NCI-H510A (cell line): Measurements from ENCODE around the gene VAX1.
A peak's percentile ranks its signal among the peaks of the same experiment; 100 is the strongest.
"Not testable (repeated sequence)": the region's sequence is repeated elsewhere in the genome, so short reads cannot be mapped to it uniquely, and the experiment has no call there.

ENCODE experiments used
- DNase-seq: peaks from one replicate; lab custom pipeline; 2025; lab: John Stamatoyannopoulos, UW

VAX1 gene

GRCh38 chr10:117137911-117138642 lies at the start of gene VAX1:
VAX1 (minus strand) TSS chr10:117138270; CDS start chr10:117138056, 214 bp downstream.
- no peak for DNase-seq

GRCh38 chr10:117186832-117187615 lies 49.0 kb upstream of the VAX1 start:
- DNase-seq: no peak

GRCh38 chr10:117185817-117186216 lies 47.7 kb upstream of the VAX1 start:
- not testable (repeated sequence) for DNase-seq

GRCh38 chr10:117184821-117185220 lies 46.8 kb upstream of the VAX1 start:
- DNase-seq: no peak

- DNase-seq: no peak
These were observed 46.2 kb upstream of the VAX1 start for GRCh38 chr10:117184296-117184695.

- DNase-seq: no peak
These were observed 40.1 kb upstream of the VAX1 start for GRCh38 chr10:117178190-117178589.

GRCh38 chr10:117175901-117176534 lies 37.9 kb upstream of the VAX1 start:
- DNase-seq: no peak

GRCh38 chr10:117175215-117175900 lies 37.3 kb upstream of the VAX1 start:
- DNase-seq: no peak

GRCh38 chr10:117174439-117175214 lies 36.6 kb upstream of the VAX1 start:
- peak; percentile 48 for DNase-seq

GRCh38 chr10:117170244-117170643 lies 32.2 kb upstream of the VAX1 start:
- no peak for DNase-seq

- DNase-seq: no peak
These were observed 31.4 kb upstream of the VAX1 start for GRCh38 chr10:117169480-117169879.

GRCh38 chr10:117168729-117169128 lies 30.7 kb upstream of the VAX1 start:
- no peak for DNase-seq

GRCh38 chr10:117167789-117168674 lies 30.0 kb upstream of the VAX1 start:
- no peak for DNase-seq

GRCh38 chr10:117167346-117167788 lies 29.3 kb upstream of the VAX1 start:
- DNase-seq: no peak

- no peak for DNase-seq
These were observed 28.6 kb upstream of the VAX1 start for GRCh38 chr10:117166418-117167345.

- no peak for DNase-seq
These were observed 27.7 kb upstream of the VAX1 start for GRCh38 chr10:117165538-117166417.

- no peak for DNase-seq
These were observed 26.8 kb upstream of the VAX1 start for GRCh38 chr10:117164592-117165537.
